SK-N-SH (cell line): ENCODE results near the gene DNAJC1. TPM values are rescaled to one million over a fixed set of nuclear protein-coding genes. Genes with fewer than 3 reads are reported as not detected.

Experiments used
- CTCF ChIA-PET: fragments of 300-600, 350-600 bp; formaldehyde crosslinking; extraction: SDS; loops from one replicate; lab custom pipeline; 2021; lab: Yijun Ruan, JAX
- POLR2A ChIA-PET: fragments of 350-600 bp; sonication (Branson Sonifier 250); formaldehyde crosslinking; extraction: SDS; loops from one replicate; lab custom pipeline; 2020; ENCODE audit warnings: antibody characterized with exemption, inconsistent platforms; lab: Yijun Ruan, JAX
- DNase-seq: peaks from one replicate; pipeline ENCODE4 v3.0.0; 2012
- H2AFZ ChIP-seq: fragments of 200-600 bp; sonication (generic); 2 replicates; pipeline ENCODE4 v1.8.1; 2016; ENCODE audit warnings: antibody characterized with exemption, mild to moderate bottlenecking, low read depth
- H3F3A ChIP-seq: fragments of 200-600 bp; sonication (generic); replicated peaks from 2 replicates; pipeline ENCODE3; 2016; ENCODE audit warnings: antibody characterized with exemption, mild to moderate bottlenecking; ENCODE audit not compliant: insufficient read depth
- H3K27ac ChIP-seq, 2 experiments: fragments of 200-500 bp in 1 of 2; fragments of 200-600 bp in 1 of 2; sonication (Bioruptor generic) in 1 of 2; sonication (generic), shearing (Covaris generic) in 1 of 2; 2 replicates each; pipeline versions ENCODE4 v1.5.1 to v1.6.1; 2014 to 2016; ENCODE audit warnings: low read depth in 2 of 2, inconsistent platforms in 1 of 2, low read length in 1 of 2, mild to moderate bottlenecking in 1 of 2, mixed read lengths in 1 of 2
- H3K27me3 ChIP-seq: fragments of 200-600 bp; sonication (generic), shearing (Covaris generic); 2 replicates; pipeline ENCODE4 v1.6.1; 2016; ENCODE audit warnings: mixed run types; ENCODE audit not compliant: insufficient read depth
- H3K36me3 ChIP-seq, 2 experiments: fragments of 200-500 bp in 1 of 2; fragments of 200-600 bp in 1 of 2; sonication (Bioruptor generic) in 1 of 2; sonication (generic) in 1 of 2; replicated peaks in 1 of 2; 2 replicates each; pipeline versions ENCODE3 to v1.5.1; 2014 to 2016; ENCODE audit warnings: low read length in 1 of 2, mild to moderate bottlenecking in 1 of 2; ENCODE audit not compliant: insufficient read depth in 2 of 2, control insufficient read depth in 1 of 2
- H3K4me1 ChIP-seq, 2 experiments: fragments of 200-500 bp in 1 of 2; fragments of 200-600 bp in 1 of 2; sonication (Bioruptor generic) in 1 of 2; sonication (generic), shearing (Covaris generic) in 1 of 2; 2 replicates each; pipeline versions ENCODE4 v1.5.1 to v1.6.1; 2014 to 2016; ENCODE audit warnings: low read depth in 1 of 2, low read length in 1 of 2, mixed run types in 1 of 2; ENCODE audit not compliant: insufficient read depth in 2 of 2, control insufficient read depth in 1 of 2
- H3K4me2 ChIP-seq: fragments of 200-600 bp; sonication (generic), shearing (Covaris generic); 2 replicates; pipeline ENCODE4 v1.6.1; 2017; ENCODE audit warnings: mixed run types
- H3K4me3 ChIP-seq, 2 experiments: fragments of 200-500 bp in 1 of 2; fragments of 200-600 bp in 1 of 2; sonication (Bioruptor generic) in 1 of 2; sonication (generic), shearing (Covaris generic) in 1 of 2; 2 replicates each; pipeline versions ENCODE4 v1.5.1 to v1.8.1; 2014 to 2016; ENCODE audit warnings: low read depth in 2 of 2, inconsistent platforms in 1 of 2, low read length in 1 of 2, mild to moderate bottlenecking in 1 of 2, mixed read lengths in 1 of 2, moderate library complexity in 1 of 2
- H3K79me2 ChIP-seq: fragments of 200-600 bp; sonication (generic); 2 replicates; pipeline ENCODE4 v1.8.1; 2017; ENCODE audit warnings: mild to moderate bottlenecking; ENCODE audit not compliant: insufficient read depth
- H3K9ac ChIP-seq: fragments of 200-600 bp; sonication (generic); 2 replicates; pipeline ENCODE4 v1.6.1; 2017; ENCODE audit warnings: mixed run types
- H3K9me2 ChIP-seq: fragments of 200-600 bp; sonication (generic); 2 replicates; pipeline ENCODE4 v1.6.1; 2017; ENCODE audit warnings: mixed run types
- H3K9me3 ChIP-seq: fragments of 200-600 bp; sonication (generic); 2 replicates; pipeline ENCODE4 v1.6.1; 2017; ENCODE audit warnings: mixed run types, mild to moderate bottlenecking, moderate library complexity
- H4K20me1 ChIP-seq: fragments of 200-600 bp; sonication (generic); 2 replicates; pipeline ENCODE4 v1.6.1; 2017; ENCODE audit warnings: mild to moderate bottlenecking, mixed run types; ENCODE audit not compliant: insufficient read depth
- EP300 ChIP-seq, 2 experiments: IDR thresholded peaks; 2 replicates each; pipeline versions ENCODE4 v1.4.0 to v1.6.1; 2012; ENCODE audit warnings: borderline replicate concordance in 1 of 2, low read depth in 1 of 2, low read length in 1 of 2
- GATA2 ChIP-seq: sonication (generic); formaldehyde crosslinking; IDR thresholded peaks from 2 replicates; pipeline ENCODE4 v1.5.0; 2020; ENCODE audit warnings: mild to moderate bottlenecking, missing genetic modification reagents
- MEF2A ChIP-seq: IDR thresholded peaks from 2 replicates; pipeline ENCODE4 v1.4.0; 2012; ENCODE audit warnings: low read depth, borderline replicate concordance
- MXI1 ChIP-seq: IDR thresholded peaks from 2 replicates; pipeline ENCODE4 v1.6.1; 2012; ENCODE audit warnings: mild to moderate bottlenecking, low read depth, low read length, improper control_type of control experiment
- RAD21 ChIP-seq: IDR thresholded peaks from 2 replicates; pipeline ENCODE4 v1.6.1; 2012; ENCODE audit warnings: mild to moderate bottlenecking, low read length
- TAF1 ChIP-seq: IDR thresholded peaks from 2 replicates; pipeline ENCODE4 v1.6.1; 2012; ENCODE audit warnings: low read depth, mild to moderate bottlenecking, low read length, moderate library complexity, borderline replicate concordance
- WGBS: methylation state at CpG from one replicate; pipeline ENCODE4 v1.1.6; 2017; ENCODE audit warnings: low lambda C conversion rate; 5-methylcytosine and 5-hydroxymethylcytosine counted together
- polyA plus RNA-seq, 3 experiments: library from polyadenylated mRNA; depleted of rRNA; stranded (reverse); fragments of >200 nt; gene quantifications; 2 replicates each; pipeline ENCODE4 v1.2.3, GENCODE V29; 2012
- TF ChIP-seq, protein P1 (sequence below): fragments of 200-600 bp; sonication (generic); IDR thresholded peaks from 2 replicates; pipeline ENCODE4 v1.6.1; 2017; ENCODE audit warnings: antibody characterized with exemption, mild to moderate bottlenecking, moderate library complexity
- TF ChIP-seq, protein P2 (sequence below): fragments of 150-350 bp; IDR thresholded peaks from 2 replicates; pipeline ENCODE4 v1.6.1; 2016; ENCODE audit warnings: mild to moderate bottlenecking, low read depth, low read length

The DNAJC1 gene
- polyA plus RNA-seq, 1 of the 3 experiments (the other 2 are of a cell fraction): 9.3 TPM

DNA sequence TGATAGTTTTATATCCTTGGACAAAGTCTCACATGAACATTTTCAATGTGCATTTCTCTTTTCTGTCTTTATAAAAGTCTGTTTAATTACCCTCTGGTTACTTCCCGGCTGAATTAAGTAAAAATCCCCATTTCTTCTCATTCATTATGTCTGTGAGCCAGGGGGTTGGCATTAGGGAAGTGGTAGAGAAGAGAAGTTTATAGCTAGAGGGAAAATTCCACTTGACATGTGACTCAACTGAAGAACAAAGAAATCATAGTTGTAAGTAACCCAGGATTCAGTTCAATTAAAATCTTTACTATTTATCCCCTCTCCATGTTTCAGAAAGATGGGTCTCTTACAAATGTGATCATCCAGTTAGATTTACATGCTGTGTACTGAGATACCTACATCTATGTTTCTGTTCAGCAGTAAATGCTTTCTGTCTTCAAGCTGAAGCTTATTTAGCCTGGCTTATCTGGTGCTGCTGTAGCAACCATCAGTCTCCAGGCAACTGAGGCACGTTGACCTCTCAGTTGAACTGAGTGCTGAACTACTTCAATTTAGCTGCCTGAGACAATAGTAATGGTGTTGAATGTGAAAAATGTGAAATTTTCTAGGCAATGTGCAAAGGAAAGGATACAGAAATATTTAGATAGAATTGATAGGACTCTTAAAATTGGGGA is 287.9 kb downstream of the DNAJC1 start:
- Histone ChIP-seq H3K4me1 (peaks cover 12 to 20% of the 10 kb centered on the region in 2 experiments; a peak in 3 of 4 replicates), H2AFZ (no peak overlapping the region), H3K9ac (no peak overlapping the region), H3F3A (peaks cover 8% of the 10 kb centered on the region), H3K9me3 (no peaks in the 10 kb centered on the region), H4K20me1 (no peaks in the 10 kb centered on the region), H3K79me2 (peaks cover 39% of the 10 kb centered on the region), H3K27ac (peak overlapping the region in 1 of 2 experiments; percentile 84; a peak in 3 of 4 replicates), H3K9me2 (no peaks in the 10 kb centered on the region), H3K27me3 (no peaks in the 10 kb centered on the region), H3K4me2 (0 out of 2 replicates have a peak overlapping the region, but pooled peaks have one; percentile 3), H3K4me3 (no peak overlapping the region), H3K36me3 (peaks cover 31 to 35% of the 10 kb centered on the region in 2 experiments)
- no peak for DNase-seq
- WGBS: 22% methylated on average over 2 of the region's 2 CpGs
- CTCF ChIA-PET: interaction anchor here (0.9 to 1.4 kb wide), 5 partner anchors 9 to 220 kb away, joined by 3 to 5 read pairs (median 3); no protein-coding TSS in a partner anchor
- POLR2A ChIA-PET: no interaction called here
- TF ChIP-seq MXI1 (peak; percentile 24; the same call in 1 of the 2 replicates), EP300 (IDR thresholded peaks at IDR 0.05; ENCODE audit: borderline replicate concordance in 1 of 2, low read depth in 1 of 2, low read length in 1 of 2) (peak in 1 of 2 experiments; percentile 32; a peak in 1 of 4 replicates), TAF1 (no peak), GATA2 (peak; percentile 71), RAD21 (no peak), MEF2A (no peak)

DNA sequence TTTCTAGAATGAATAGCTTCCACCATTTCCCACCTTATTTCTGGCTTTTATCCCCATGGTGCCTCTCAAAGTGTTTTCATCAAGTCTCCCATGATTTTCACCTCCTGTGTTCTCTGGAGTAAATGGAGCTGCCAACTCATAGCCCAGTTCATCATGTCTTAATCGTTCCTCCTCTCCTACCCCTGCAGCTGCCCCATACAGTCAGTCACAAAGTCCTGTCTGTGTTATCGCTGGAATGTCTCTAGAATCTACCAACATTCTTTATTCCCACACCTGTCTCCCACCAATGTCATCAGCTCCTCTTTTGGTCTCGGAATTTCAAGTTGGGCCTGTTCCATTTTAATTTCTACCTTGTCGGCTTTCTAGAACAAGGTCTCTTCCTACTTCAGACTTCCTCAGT is 290.6 kb downstream of the DNAJC1 start:
- Histone ChIP-seq H3K9me3 (no peaks in the 10 kb centered on the region), H3K4me1 (peaks cover 10 to 12% of the 10 kb centered on the region in 2 experiments; a peak in 3 of 4 replicates), H3K27me3 (no peaks in the 10 kb centered on the region), H4K20me1 (0 out of 2 replicates have a peak, but pooled peaks cover 1% of the 10 kb centered on the region), H2AFZ (no peak overlapping the region), H3K36me3 (peaks cover 21 to 23% of the 10 kb centered on the region in 2 experiments), H3K27ac (no peak overlapping the region), H3K4me2 (no peak overlapping the region), H3K9ac (no peak overlapping the region), H3K4me3 (no peak overlapping the region), H3K79me2 (peaks cover 42% of the 10 kb centered on the region), H3F3A (peaks cover 8% of the 10 kb centered on the region), H3K9me2 (no peaks in the 10 kb centered on the region)
- ChIA-PET POLR2A (no interaction called here), CTCF (interaction anchor here (0.7 to 1.8 kb wide), 2 partner anchors 15 to 280 kb away, joined by 3 to 4 read pairs; no protein-coding TSS in a partner anchor)
- WGBS: 95% methylated on average over 4 of the region's 4 CpGs
- no peak for DNase-seq
- TF ChIP-seq, protein P1, sequence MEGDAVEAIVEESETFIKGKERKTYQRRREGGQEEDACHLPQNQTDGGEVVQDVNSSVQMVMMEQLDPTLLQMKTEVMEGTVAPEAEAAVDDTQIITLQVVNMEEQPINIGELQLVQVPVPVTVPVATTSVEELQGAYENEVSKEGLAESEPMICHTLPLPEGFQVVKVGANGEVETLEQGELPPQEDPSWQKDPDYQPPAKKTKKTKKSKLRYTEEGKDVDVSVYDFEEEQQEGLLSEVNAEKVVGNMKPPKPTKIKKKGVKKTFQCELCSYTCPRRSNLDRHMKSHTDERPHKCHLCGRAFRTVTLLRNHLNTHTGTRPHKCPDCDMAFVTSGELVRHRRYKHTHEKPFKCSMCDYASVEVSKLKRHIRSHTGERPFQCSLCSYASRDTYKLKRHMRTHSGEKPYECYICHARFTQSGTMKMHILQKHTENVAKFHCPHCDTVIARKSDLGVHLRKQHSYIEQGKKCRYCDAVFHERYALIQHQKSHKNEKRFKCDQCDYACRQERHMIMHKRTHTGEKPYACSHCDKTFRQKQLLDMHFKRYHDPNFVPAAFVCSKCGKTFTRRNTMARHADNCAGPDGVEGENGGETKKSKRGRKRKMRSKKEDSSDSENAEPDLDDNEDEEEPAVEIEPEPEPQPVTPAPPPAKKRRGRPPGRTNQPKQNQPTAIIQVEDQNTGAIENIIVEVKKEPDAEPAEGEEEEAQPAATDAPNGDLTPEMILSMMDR: no peak
- TF ChIP-seq, protein P2, sequence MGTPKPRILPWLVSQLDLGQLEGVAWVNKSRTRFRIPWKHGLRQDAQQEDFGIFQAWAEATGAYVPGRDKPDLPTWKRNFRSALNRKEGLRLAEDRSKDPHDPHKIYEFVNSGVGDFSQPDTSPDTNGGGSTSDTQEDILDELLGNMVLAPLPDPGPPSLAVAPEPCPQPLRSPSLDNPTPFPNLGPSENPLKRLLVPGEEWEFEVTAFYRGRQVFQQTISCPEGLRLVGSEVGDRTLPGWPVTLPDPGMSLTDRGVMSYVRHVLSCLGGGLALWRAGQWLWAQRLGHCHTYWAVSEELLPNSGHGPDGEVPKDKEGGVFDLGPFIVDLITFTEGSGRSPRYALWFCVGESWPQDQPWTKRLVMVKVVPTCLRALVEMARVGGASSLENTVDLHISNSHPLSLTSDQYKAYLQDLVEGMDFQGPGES: no peak
